Measurements from ENCODE around the gene HNRNPK. TPM values are rescaled to one million over a fixed set of nuclear protein-coding genes. Genes with fewer than 3 reads are reported as not detected.

HNRNPK gene
- total RNA-seq (100 to 1,000 TPM; 656 to 688 TPM), total RNA-seq (506 to 1,429 (median 815) reads per million in 172 experiments)
- polyA plus RNA-seq (2013, experiment 1 of 2) = 538 TPM
- polyA plus RNA-seq (2013, experiment 2 of 2) = 578 TPM

DNA sequence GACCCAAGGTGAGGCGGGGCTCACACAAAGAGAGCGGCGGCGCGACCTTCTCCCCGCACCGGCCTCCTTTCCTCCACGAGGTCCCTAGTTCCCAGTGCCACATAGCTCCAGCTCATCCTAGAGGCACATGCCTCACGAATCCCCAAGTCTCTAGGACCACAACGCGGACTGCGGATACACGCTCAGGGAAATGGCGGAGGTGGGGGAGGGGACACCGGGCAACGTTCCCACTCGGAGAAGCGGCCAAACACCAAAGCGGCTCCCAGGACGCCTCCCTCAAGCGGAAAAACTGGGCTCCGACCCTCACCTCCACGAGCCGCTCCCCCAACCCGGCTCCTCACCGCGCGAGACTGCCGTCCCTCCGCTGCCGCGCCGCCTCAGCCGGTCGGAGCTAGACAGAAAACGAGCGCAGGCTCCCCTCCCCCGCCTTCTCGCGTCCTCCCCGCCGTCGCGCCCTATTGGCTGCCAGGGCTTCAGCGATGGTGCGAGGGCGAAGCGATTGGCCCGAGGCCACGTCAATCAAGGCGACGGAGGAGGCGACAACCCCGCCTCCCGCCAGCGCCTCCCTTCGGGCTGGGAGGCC is at the start of gene HNRNPK:
HNRNPK (minus strand) TSS at position 404 of the 583 bp plus-strand sequence. CDS start 1,963 bp downstream, outside the sequence.
- ChIA-PET POLR2A (interaction anchor here (0.8 to 5.6 kb wide), 24 partner anchors 9 to 1962 kb away, joined by 3 to 77 read pairs (median 6); partner anchors contain the start of genes AGTPBP1, IDNK, KIF27 and UBQLN1), CTCF (interaction anchor here (1.0 kb wide), 1 partner anchor 59 kb away, joined by 5 read pairs; the partner anchor contains the start of gene KIF27)
- Mint-ChIP-seq H3K4me1 (ENCODE audit: low read depth) (peaks cover 57% of the 10 kb centered on the region), H3K9me3 (no peaks in the 10 kb centered on the region), H3K36me3 (ENCODE audit: low read depth) (peaks cover 63% of the 10 kb centered on the region), H3K4me3 (peak within 1 kb of the TSS; percentile 100), H3K27me3 (no peaks in the 10 kb centered on the region), H3K27ac (peak within 1 kb of the TSS; percentile 100)
- Histone ChIP-seq H3K4me3 (ENCODE audit: low read length) (peak within 1 kb of the TSS; percentile 100), H3K27me3 (ENCODE audit: control insufficient read depth in 1 of 2, insufficient read depth in 2 of 2, low read length in 2 of 2) (no peaks in the 10 kb centered on the region), H3K9me3 (ENCODE audit: control insufficient read depth in 1 of 2, insufficient read depth in 1 of 2, low read length in 2 of 2) (no peaks in the 10 kb centered on the region), H3K36me3 (ENCODE audit: insufficient read depth, low read length) (peaks cover 32% of the 10 kb centered on the region), H3K4me1 (ENCODE audit: insufficient read depth, low read length) (peaks cover 14% of the 10 kb centered on the region), H3K27ac (ENCODE audit: low read depth in 1 of 2, low read length in 2 of 2) (peak within 1 kb of the TSS; percentile 98 to 100)
- TF ChIP-seq, protein P1, sequence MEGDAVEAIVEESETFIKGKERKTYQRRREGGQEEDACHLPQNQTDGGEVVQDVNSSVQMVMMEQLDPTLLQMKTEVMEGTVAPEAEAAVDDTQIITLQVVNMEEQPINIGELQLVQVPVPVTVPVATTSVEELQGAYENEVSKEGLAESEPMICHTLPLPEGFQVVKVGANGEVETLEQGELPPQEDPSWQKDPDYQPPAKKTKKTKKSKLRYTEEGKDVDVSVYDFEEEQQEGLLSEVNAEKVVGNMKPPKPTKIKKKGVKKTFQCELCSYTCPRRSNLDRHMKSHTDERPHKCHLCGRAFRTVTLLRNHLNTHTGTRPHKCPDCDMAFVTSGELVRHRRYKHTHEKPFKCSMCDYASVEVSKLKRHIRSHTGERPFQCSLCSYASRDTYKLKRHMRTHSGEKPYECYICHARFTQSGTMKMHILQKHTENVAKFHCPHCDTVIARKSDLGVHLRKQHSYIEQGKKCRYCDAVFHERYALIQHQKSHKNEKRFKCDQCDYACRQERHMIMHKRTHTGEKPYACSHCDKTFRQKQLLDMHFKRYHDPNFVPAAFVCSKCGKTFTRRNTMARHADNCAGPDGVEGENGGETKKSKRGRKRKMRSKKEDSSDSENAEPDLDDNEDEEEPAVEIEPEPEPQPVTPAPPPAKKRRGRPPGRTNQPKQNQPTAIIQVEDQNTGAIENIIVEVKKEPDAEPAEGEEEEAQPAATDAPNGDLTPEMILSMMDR (IDR thresholded peaks at IDR 0.05) = no peak
- intact Hi-C loops (cut with DNase I, micrococcal nuclease) = loop anchor here (1.0 to 10.0 kb wide), 11 partner anchors 9 to 1965 kb away; partner anchors contain the start of genes KIF27 (in 2 of the 2), NAA35 (in 2 of the 2), UBQLN1 (in 2 of the 2) and AGTPBP1 (in 1 of the 2)
- peak; percentile 99 to 100 (median 100) for DNase-seq
- ATAC-seq (ENCODE audit: poor library complexity) = peak; percentile 82

DNA sequence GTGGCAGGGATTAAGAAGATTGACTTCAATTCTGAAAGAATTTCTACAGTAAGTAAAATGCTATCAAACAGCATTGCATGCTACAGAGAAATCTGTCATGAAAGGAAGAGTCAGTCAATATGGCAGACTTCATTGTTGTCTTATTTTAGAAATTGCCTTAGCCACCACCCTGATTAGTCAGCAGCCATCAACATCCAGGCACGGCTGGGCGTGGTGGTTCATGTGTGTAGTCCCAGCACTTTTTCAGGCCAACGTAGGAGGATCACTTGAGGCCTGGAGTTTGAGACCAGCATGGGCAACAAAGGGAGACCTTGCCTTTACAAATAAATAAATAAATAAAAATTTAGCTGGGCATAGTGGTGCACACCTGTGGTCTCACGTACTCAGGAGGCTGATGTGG is 47.2 kb upstream of the HNRNPK start:
- H3K36me3 ChIP-seq (ENCODE audit: insufficient read depth, low read length) = no peaks in the 10 kb centered on the region
- no peak overlapping the region for H3K4me3 Mint-ChIP-seq
- intact Hi-C loops (cut with DNase I, micrococcal nuclease) = no loop called here
- ATAC-seq (ENCODE audit: poor library complexity) (no peak), DNase-seq (no peak)
- H3K27ac ChIP-seq (ENCODE audit: low read depth in 1 of 2, low read length in 2 of 2) = no peak overlapping the region
- H3K27me3 Mint-ChIP-seq = peaks cover 7% of the 10 kb centered on the region
- no peaks in the 10 kb centered on the region for H3K27me3 ChIP-seq (ENCODE audit: control insufficient read depth in 1 of 2, insufficient read depth in 2 of 2, low read length in 2 of 2)
- no peaks in the 10 kb centered on the region for H3K9me3 Mint-ChIP-seq
- CTCF ChIA-PET = no interaction called here
- POLR2A ChIA-PET = no interaction called here
- no peak overlapping the region for H3K27ac Mint-ChIP-seq
- H3K9me3 ChIP-seq (ENCODE audit: control insufficient read depth in 1 of 2, insufficient read depth in 1 of 2, low read length in 2 of 2) = no peaks in the 10 kb centered on the region
- TF ChIP-seq, protein P1 (IDR thresholded peaks at IDR 0.05) = no peak
- no peak overlapping the region for H3K4me3 ChIP-seq (ENCODE audit: low read length)
- no peaks in the 10 kb centered on the region for H3K36me3 Mint-ChIP-seq (ENCODE audit: low read depth)
- no peaks in the 10 kb centered on the region for H3K4me1 Mint-ChIP-seq (ENCODE audit: low read depth)
- no peaks in the 10 kb centered on the region for H3K4me1 ChIP-seq (ENCODE audit: insufficient read depth, low read length)

DNA sequence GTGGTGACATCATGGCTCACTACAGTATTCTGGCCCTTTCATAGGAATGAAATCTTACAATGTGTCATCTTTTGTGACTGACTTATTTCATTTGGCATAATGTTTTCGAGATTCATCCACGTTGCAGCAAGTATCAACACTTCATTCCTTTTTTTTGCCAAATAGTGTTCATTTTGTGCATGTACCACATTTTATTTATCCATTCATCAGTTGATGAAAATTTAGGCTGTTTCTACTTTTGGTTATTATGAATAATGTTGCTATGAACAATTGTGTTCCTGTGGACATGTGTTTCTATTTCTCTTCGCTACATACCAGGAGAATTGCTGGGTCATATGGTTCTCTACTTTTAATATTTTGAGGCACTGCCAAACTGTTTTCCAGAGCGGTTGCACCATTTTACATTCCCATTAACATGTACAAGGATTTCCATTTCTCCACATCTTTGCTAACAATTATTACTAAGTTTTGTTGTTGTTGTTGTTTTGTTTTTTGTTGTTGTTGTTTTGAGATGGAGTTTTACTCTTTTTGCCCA is 44.1 kb upstream of the HNRNPK start:
- Mint-ChIP-seq H3K27me3 (peaks cover 7% of the 10 kb centered on the region), H3K27ac (no peak overlapping the region), H3K4me3 (no peak overlapping the region), H3K36me3 (ENCODE audit: low read depth) (no peaks in the 10 kb centered on the region), H3K9me3 (no peaks in the 10 kb centered on the region), H3K4me1 (ENCODE audit: low read depth) (no peaks in the 10 kb centered on the region)
- Histone ChIP-seq H3K27ac (ENCODE audit: low read depth in 1 of 2, low read length in 2 of 2) (no peak overlapping the region), H3K4me3 (ENCODE audit: low read length) (no peak overlapping the region), H3K4me1 (ENCODE audit: insufficient read depth, low read length) (no peaks in the 10 kb centered on the region), H3K27me3 (ENCODE audit: control insufficient read depth in 1 of 2, insufficient read depth in 2 of 2, low read length in 2 of 2) (no peaks in the 10 kb centered on the region), H3K36me3 (ENCODE audit: insufficient read depth, low read length) (no peaks in the 10 kb centered on the region), H3K9me3 (ENCODE audit: control insufficient read depth in 1 of 2, insufficient read depth in 1 of 2, low read length in 2 of 2) (no peaks in the 10 kb centered on the region)
- ChIA-PET CTCF (no interaction called here), POLR2A (no interaction called here)
- TF ChIP-seq, protein P1 (IDR thresholded peaks at IDR 0.05) = no peak
- intact Hi-C loops (cut with DNase I, micrococcal nuclease) = no loop called here
- ATAC-seq (ENCODE audit: poor library complexity) (no peak), DNase-seq (no peak)

Data from CD4-positive, alpha-beta T cell (primary cell).